NK-92 treated with Interleukin-12 subunit alpha and Interleukin-12 subunit beta, amount 100 ng/mL, for 24 hours (cell line): Measurements from ENCODE around the gene UCK1.
A peak's percentile ranks its signal among the peaks of the same experiment; 100 is the strongest.

ENCODE experiments used
- DNase-seq: peaks from one replicate; lab custom pipeline; 2025; lab: John Stamatoyannopoulos, UW

UCK1 gene

DNA sequence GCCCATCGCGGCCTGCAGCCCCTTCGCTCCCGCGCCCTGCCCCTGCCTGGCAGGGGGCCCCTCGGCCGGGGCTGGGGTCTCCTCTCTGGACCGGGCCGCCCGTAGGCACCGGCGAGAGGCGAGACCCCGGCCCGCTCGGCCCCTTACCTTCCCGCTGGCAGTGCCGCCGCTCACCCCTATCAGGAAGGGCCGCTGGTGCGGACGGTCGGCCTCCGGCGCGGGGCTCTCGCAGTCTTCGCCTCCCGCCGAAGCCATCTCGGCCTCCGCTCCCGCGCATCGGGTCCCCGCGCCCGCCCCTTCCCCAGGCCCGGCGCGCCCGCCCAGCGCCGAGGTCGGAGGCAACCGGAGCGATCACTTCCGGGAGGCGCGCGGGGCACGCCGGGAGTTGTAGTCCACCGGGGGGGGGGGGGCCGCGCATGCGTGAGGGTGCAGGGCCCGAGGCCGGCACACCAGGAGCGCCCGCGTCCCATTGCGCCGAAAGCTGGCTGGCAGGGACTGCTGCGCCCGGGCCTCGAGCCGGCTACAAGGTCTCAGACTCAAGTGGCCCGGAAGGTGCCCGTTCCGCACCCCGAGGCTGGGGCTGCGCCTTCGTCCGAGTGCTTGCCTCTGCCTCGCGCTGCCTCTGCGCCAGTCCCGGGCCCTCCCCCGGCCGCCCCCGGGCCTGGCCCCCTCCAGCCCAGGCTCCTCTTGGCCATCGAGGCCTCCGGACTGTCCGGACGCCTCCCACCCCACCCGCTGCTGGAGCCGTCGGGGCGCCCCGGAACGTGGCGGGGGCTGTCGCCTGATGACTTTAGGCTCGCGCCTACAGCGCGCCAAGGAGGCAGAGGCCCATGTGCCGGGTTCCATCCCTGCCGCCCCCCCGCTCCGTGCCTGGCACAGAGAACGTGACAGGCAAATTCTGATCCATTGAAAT, at the start of gene UCK1:
Gene UCK1, minus strand, starts transcription at position 344 of the 913 bp plus-strand sequence. Its CDS starts 89 bp downstream, at position 255.
- DNase-seq: peak; percentile 34

GRCh38 chr9:131580358-131580757, 49.3 kb upstream of the UCK1 start:
- DNase-seq: no peak

DNA sequence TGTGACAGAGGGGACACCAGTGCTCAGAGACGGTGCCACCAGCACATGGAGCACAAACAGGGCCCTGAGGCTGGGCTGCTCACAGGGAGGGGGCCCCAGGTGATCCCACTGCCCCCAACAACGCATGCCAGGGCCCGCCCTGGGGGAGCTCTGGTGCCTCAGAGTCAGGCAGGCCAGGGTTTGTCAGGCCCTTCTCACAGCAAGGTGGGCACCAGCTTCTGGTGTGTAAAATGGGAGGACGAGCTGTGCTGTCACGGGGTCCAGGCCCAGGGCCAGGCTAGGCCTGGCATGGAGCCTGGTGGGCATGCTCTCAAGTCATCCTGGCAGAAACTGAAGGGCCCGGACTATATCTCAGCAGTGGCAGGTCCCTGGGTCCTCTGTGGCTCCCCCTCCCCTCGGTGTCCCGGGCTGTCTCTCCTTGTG, 48.7 kb upstream of the UCK1 start:
- no peak for DNase-seq

DNA sequence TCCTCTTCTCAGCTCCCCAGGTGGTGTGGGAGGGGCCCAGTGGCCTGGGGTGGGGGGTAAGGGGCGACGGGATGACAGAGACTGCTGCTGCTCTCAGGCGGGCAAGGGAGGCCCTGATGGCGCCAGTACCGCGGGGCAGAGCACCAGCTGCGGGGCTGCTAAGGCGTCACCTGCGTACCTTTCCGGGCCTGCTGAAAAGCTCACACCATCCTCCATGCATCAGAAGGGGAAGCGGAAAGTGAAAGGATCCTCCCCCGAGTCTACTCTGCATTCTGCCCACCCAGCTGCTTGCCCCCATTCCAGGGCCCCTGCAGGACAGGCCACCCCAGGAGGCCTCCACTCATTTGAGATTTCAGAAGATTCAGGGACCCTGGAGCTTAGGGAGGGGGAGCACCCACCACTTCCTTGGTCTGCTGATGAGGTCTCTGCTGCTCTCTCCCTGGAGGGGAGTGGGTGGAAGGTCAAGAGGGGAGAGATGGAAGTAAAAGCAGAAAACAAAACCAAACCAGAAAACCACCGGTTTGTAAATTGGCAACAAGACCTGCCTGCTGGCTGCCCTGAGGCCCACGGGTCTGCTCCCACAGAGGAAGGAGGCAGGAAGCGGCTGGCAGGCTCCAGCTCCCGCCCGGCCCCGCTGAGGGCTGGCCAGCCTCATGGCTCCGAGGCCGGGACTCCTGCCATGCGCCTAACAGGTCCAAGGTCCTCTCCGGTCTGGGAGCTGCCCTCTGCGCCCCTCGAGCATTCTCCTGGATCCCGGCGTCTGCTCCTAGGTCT, 47.9 kb upstream of the UCK1 start:
- DNase-seq: no peak

DNA sequence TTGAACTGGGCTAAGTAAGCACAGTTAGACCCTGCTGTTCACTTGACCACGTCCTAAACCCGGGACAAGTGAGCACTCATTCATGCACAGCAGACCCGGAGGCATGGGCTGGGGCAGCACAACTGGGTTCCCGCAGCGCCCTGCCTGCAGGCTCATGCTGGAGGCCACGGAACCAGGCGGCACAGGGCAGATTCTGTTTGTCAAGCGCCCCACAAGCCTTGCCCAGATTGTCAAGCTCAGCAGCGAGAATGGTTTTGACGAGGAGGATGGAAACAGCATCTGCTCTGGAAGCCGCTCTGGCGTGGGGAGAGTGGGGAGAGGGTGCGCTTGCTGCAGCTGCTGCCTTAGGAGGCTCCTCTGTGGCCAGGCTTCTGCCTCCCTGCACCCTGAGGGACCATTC, 47.0 kb upstream of the UCK1 start:
- DNase-seq: no peak

- no peak for DNase-seq
Measured at GRCh38 chr9:131577005-131578000, 46.2 kb upstream of the UCK1 start.

DNA sequence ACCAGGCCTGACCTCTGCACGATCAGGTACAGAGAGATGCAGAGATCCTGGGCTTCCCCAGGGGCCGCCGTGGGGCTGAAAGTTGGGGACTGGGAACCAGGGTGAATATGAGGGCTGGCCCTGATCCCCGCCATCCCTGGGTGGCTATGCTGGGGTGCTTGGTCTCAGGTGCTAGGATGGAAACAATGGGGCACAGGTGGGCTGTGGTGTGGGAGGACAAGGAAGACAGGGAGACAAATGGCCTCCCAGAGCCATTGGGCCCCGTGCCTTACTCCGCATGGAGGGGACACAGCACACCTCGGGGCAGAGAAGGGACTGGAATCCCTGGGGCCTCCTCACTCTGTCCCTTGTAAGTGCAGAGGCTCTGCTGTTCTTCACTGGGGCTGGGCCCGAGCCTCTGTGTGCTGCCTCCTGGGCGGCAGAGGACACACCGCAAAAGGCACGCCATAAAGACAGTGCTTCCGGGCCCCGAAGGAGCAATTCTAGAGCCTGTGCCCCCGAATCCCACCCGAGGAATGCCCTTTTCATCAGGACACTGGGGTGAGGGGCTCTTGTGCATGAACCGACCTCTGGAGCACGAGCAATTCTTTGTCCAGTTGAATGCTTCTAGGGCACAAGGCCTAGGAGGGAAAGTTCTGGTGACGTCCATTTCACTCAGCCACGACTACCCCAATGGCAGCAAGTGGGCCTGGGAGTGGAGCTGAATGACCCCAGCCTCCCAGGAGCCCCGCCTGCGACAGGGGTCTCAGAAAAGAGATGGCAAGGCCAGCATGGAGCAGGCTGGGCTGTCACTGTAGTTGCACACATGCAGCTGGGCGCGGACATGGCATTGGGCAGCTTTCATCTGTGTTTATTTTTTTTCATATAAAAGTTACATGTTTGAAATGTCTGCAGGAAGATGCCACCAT, 45.1 kb upstream of the UCK1 start:
- DNase-seq: no peak

DNA sequence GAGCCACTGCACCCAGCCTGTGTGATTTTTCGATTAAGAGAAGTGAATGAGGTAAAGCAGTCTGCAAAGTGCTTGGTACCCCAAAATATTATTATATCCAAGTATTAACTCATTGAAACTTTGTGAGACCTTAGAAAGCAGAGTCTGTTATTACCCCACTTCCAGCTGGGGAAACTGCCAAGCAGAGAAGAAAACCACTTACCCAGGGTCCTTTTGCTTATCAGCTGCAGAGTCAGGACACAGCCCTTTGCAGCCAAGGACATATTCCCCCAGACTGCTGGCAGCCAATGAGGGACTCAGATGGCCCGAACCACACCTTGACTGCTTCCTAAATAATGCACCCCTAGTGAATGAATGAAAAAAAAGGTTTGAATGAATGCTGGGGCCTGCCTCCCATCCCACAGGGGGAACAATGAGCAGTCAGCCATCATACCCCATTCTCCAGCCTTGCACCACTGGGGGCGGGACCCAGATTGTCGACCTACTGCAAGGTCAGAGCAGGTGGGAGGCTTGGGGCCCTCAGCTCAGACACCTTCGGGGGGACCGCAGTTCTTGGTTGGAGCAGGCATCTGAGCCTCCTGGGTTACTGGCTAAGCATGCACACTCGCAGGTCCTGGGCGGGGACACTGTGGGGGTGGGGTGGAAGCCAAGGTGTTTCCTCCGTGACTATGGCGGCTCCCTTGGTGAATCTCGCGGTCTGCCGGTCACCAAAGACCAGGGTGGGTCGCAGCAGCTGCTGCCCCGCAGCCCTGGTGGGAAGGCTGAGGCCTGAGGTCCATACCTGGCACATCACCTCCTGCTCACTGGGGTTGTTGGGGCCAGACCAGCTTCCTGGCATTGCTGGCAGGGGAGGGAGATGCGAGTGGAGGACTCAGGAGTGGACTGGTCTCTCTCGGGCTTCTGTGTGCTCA, 43.9 kb upstream of the UCK1 start:
- no peak for DNase-seq

- DNase-seq: no peak
Measured at GRCh38 chr9:131567910-131568309, 36.8 kb upstream of the UCK1 start.

DNA sequence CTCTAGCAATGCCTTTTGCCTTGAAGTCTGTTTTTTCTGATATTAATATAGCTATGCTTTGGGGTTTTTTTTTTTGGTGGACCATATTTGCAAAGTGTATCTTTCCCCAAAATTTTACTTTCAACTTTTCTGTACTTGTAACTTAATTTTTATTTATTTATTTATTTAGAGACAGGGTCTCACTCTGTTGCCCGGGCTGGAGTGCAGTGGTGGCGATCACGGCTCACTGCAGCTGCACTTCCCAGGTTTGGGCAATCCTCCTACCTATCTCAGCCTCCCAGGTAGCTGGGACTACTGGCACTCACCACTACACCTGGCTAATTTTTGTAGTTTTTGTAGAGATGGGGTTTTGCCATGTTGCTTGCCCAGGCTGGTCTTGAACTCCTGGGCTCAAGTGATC, 35.1 kb upstream of the UCK1 start:
- no peak for DNase-seq

GRCh38 chr9:131565369-131565768, 34.3 kb upstream of the UCK1 start:
- DNase-seq: no peak

DNA sequence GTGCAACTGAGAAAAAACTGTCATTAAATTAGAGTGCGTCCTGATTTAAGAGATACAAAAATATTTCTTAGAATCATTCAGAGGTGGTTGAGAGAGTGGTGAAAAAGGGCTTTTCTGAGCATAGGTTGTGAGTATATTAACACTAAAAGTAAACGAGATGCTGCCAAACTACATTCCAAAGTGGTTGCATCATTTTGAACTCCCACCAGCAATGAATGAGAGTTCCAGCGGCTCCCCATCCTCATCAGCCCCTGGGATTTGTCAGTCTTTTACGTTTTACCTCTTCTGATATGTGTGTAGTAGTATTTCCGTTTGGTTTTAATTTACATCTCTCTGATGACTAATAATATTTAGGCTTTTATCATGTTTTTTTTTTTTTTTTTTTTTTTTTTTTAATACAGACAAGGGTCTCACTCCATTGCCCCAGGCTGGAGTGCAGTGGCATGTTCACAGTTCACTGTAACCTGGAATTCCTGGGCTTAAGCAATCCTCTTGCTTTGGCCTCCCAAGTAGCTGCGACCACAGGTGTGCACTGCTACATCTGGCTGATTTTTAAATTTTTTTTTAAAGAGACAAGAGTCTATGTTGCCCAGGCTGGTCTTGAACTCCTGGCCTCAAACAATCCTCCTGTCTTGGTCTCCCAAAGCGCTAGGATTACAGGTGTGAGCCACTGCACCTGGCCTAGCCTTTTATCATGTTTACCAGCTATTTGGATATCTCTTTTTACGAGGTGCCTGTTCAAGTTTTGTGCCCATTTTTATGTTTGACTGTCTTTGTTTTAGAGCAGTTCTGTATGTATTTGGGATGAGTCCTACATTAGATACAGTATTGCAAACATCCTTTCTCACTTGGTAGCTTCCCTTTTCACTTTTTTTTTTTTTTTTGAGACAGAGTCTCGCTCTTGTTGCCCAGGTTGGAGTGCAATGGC, 31.2 kb upstream of the UCK1 start:
- no peak for DNase-seq

DNA sequence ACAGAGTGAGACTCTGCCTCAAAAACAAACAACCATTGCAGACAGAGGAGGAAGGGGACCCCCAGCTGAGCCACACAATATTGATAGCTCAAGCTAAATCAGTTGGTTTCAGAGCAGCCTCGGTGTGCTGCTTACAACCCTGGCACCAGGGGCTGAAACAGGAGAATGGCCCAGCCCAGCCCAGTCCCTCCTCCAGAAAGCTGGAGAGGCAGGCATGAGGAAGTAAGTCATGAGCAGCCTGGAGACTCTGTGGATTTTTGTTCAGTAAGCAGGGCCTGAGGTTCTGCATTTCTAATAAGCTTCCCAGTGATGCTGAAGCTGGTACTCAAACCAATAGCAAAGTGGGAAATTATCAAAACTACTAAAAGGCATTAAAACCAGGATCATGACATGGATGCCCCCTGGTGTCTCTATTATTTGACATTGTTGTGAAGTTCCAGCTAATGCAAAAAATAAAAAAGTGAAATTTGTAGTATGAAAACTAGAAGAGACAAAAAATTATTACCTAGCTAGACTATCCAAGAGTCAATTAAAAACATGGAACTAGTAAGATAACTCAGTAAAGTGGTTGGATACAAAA, 28.4 kb upstream of the UCK1 start:
- no peak for DNase-seq

GRCh38 chr9:131557855-131558548, 26.9 kb upstream of the UCK1 start:
- DNase-seq: no peak

DNA sequence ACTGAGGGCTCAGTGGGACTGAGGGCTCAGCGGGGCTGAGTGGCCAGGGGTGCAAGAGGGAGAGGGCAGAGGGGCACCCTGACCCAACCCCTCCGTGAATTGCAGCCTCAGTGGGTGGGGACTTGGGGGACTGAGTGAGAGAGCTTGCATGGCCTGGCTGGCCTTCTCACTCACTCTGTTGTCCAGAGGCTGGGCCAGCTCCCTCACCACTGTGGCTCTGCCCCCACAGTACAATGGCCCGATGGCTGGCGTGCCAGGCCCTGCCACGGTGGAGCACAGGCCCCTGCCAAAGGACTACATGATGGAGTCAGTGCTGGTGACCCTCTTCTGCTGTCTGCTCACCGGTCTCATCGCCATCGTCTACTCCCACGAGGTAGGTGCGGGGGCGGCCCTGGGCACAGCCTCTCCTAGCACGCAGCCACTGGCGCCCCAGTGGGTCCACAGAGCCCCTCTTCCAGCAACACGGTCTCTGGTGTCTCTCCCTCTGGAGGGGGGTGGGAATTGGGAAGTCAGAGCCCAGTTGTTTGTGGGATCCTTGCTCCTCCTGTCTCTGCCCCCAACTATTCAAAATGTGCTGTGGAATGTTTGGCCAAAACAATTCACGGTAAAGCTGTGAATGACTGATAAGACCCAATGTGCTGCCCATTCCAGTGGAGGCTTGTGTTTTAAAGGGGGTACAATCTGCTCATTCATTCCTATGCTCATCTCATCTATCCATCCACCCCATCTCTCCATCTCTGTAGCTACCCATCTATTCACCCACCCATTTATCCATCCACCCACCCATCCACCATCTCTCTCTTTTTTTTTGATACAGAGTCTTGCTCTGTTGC, 25.0 kb upstream of the UCK1 start:
- DNase-seq: no peak

- no peak for DNase-seq
Measured at GRCh38 chr9:131554843-131555351, 23.8 kb upstream of the UCK1 start.
